NCI-H526 (cell line): ENCODE results near the gene TTF1.
"Not testable (repeated sequence)": the region's sequence is repeated elsewhere in the genome, so short reads cannot be mapped to it uniquely, and the experiment has no call there.

Experiments
- DNase-seq, 2 experiments: peaks; one replicate each; lab custom pipeline; 2025; lab: John Stamatoyannopoulos, UW

TTF1 gene

DNA sequence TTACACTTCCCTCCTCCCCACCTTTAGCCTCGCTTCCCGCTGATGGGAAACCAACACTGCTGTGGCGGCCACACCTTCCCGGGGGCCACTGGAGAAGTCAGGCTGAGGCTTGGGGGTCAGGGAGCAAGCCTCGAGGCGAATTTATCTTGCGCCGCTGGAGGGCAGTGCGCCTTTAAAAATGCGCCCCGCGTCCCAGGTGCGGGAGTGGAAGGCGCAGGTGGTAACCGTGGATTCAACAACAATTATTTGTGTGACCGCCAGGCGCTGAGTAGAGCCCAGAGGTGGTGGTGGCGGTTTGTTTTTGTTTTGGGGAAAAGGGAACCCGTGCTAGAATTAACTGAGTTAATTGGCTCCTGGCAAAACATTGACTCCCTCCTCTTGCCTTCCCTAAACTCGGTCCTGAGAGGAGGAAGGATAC is 4.5 kb upstream of the TTF1 start:
- peak; percentile 63 to 88 for DNase-seq

DNA sequence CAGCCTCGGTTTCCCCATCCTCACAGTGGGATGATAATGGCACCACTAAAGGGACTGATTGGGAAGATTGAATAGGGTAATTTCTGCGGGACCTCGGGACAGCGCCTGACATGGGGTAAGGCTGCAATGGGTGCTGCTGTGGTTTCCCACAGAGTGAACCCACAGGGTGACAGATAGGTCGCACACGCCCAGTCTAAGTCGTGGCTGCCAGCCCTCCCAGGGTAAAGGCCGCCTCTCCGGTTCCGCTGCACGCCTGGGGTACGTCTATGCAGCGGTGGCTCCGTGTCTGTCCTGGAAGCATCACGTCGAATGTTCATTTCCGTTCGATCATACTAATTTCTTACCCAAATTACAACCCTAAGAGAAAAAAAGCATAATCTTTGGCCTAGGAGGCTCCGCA is 4.0 kb upstream of the TTF1 start:
- DNase-seq: no peak

DNA sequence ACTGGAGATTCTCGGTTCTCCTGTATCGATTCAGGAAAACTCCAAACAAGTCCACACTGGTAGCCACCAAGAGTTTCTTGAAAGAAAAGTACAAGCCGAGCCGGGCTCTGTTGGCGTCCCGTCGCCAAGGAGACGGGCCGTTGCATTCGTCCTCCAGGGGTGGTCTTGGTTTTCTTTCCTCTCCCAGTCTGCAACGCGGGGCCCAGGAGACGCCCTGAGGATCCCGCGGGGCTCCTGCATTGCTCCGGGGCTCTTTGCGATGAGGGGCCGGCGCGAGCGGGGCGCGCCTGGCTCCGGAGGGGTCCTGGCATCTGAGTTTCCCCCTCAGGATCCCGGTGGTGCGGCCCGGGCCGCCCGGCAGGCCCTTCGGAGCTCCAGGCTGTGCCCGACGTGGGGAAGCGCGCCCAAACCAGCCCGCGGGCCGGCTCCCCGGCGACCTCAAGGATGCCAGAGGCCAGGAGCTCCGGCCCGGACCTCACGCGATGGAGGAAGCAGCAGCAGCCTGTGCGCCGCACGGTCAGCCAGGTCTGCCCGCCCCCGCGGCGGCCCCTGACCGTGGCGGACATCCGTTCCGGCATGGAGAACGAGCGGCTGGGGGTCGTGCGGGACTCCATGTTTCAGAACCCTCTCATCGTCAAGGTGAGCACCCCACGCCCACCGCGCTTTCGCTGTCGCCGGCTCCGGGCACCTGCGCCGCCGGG is 3.3 kb upstream of the TTF1 start, which contains the start of gene CFAP77:
TSS of gene CFAP77 (plus strand) at position 384 of the 701 bp plus-strand sequence. CDS start at position 445, 61 bp downstream.
- DNase-seq: peak in 1 of 2 experiments; percentile 46

DNA sequence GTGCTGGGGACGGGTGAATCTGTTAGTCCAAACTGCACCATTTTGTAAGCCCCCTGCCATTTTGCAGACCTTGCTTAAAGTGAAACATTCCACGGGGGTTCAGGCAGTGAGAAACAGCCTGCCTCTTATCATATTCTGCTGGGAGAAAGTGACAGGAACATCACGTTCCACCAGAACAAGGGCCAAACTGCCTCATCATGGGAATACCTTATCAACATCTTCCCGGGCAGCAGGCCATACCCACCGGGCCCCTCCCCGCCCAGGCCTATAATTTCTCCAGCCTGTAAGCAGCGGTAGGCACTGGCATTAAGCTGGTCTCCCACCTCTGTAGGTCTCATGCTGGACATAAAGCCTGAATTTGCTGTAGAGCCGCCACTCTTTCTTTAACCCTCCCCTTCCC is 1.9 kb upstream of the TTF1 start:
- DNase-seq: no peak

DNA sequence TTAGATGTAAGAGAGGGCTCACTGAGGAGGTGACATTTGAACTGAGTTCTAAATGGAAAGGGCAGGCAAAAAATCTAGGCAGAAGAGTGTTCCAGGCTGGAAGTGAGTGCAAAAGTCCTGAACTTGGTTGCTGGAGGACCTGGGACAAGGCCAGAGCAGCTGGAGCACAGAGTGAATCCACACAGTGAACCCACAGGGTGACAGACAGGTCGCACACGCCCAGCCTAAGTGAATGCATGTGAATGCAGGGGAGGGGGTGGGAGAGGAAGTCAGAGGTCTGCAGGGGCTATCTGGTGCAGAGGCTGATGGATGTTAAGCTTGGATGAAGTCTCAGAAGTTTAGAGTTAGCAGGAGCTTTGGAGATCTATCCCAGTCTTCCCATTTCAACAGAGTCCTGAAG is 556 bp upstream of the TTF1 start:
- DNase-seq: no peak

DNA sequence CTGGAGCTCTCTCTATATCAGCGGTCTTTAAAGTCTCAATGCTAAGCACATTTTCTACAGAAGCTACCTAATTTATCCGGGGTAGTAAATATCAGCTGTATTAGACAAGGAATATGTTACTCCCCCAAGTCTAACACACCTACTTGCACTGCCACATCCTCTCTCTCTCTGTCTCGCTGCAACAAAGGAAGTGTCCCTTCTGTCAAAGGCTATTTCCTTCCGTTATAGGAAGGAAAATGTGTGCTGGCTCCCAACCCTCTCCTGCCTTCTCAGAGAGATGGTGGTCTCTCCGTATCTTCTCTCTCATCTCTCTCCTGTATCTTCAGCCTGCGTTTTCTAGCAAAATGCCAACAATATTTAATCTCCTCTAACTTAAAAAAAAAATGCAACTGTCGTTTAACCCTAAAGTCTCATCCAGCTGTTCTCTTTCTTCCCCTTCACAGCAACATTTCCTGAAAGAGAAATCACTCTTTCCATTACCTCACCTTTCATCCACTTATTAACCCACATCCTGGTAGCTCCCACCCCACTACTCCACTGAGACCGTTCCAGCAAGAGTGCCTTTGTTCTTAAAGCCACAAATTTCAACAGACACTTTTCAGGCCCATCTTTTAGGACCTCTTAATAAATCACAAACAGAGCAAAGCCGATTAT is 2.3 kb downstream of the TTF1 start:
- no peak for DNase-seq

DNA sequence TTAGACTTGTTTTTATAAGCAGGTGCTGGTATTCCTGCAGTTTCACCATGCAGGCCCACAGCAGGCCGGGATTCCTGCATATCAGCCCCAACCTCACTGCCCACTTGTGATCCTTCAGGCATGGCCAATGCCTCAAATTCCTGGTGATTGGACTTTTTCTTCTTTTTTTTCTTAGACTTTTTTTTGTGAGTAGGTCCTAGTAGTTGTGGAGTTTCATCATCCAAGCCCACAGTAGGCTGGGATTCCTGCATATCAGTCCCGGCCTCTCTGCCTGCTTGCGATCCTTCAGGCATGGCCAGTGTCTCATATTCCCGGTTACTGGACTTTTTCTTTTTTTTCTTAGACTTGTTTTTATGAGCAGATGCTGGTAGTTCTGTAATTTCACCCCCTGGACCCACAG is 4.8 kb downstream of the TTF1 start:
- DNase-seq: no peak

DNA sequence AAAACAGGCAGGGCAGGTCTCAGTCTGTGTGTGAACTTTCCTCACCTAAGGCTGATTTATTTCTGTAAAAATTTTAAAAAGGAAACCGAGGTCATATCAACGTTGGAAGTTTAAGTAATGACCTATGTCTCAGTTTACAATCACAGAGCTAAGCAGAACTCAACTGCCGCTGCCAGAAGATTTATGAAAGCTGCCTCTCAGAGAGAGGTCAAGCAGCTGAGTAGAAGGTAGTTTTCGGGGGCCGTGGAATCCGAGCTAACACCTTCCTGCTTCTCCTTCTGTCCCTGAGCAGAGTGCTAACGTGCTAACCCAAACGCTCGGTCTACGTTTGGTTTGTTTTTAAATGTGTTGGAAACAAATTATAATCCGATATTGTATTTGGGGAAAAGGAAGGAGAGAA is 11.1 kb downstream of the TTF1 start:
- DNase-seq: no peak

DNA sequence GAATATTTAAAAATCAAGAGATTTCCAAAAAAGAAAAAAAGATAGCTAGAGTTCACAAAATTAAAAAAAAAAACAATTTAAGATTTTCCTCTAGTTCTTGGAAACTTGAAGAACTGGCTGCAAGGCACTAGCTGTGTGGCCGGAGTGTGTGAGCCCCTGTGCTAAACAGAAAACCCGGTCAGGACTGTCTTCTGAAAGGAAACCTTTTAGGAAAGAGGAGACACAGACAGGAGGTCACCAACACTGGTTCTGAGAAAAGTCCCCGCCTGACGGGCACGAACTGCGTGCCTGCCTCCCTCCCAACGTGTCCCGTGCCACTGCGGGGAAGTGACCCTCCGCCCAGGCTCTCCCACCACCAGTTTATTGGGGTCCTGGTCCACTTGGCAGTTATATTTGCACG is 15.2 kb downstream of the TTF1 start:
- no peak for DNase-seq

DNA sequence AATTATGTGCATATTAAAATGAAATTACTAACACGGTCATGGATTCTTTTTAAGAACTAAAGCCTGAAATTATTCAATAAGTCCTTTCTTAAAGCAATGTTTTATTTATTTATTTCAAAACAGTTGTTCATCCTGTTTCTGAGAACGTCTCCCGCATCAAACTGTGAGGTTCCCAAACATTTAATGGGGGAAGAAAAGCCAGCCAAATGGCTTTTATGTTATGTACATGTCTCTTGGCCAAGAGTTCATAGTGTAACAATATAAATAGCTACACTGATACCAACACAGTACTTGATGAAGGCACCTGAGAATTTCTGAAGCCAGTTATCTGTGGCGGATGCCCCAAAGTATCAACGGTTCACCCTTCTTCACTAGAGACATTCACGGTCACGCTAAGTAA is 15.7 kb downstream of the TTF1 start:
- DNase-seq: no peak

DNA sequence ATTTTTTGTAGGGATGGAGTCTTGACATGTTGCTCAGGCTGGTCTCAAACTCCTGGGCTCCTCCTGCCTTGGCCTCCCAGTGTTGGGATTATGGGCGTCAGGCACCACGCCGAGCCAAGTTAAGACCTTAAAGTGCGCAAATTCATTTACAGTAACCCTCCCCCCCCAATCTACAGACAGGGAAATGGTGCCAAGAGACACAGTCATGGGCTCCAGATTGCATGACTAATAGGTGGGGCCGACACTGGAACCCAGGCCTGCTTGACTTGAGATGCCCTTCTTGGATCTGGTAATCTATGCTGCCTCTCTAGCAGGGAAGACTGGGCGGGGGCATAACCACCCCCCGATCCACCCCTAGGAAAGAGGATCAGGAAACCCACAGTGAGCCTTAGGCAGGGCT is 19.5 kb downstream of the TTF1 start:
- DNase-seq: no peak

DNA sequence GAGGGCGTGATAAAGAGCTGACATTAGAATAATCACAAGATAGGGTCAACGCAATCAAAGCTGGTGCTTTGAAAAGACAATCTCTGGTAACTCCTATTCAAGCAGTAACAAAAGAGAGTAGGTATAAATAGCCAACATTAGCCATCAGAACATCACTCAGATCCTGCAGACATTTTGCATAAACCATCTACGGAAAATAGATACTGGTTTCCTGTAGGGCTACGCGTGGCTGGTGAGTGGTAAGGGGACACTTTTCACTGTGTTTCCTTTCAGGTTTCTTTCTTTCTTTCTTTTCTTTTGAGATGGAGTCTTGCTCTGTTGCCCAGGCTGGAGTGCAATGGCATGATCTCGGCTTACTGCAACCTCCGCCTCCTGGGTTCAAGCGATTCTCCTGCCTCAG is 22.3 kb downstream of the TTF1 start:
- DNase-seq: no peak

DNA sequence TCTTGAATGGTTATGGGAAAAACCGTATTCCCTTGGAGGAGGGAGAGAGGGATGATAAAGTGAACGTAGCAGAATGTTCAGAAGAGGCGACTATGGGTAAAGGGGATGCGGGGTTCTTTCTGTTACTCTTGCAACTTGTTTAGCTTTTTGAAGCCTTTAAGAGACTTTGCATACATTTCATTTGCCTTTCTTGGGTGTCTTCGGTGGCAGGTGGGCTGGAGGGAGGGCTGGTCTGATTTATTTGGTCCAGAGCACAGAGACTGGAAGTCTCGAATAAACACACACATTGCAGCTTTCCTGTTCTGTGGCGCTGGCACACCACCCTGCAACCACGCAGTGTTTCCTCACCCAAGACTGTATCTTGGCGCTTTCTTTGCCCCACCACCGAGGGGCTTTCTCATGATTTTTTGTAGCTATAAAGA is 23.2 kb downstream of the TTF1 start:
- no peak for DNase-seq

DNA sequence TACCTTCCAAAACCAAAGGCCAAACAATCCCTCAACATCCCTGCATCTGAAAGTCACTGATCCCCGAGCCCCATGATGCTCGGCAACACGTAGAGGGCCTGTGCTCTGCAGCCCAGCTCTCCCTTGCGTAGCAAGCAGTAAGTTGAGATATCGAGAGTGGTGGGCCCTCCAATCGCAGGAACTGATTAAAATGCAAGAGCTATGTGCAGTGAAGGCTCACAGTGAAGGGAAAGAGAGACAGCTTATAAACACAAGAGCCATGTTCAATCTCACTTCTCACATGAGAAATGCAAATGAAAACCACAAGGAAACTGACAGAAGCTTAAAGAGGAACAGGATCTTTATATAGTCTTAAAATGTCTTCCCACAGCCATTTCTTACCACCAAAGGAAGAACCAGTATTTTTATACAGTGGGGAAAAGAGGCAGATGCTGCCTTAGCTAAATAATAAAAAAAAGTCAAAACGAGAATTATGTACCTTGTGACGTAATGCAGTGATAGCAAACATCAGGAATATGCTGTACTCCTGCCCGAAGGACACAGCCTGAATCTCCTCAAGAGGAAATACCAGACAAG is 24.6 kb downstream of the TTF1 start:
- no peak for DNase-seq

DNA sequence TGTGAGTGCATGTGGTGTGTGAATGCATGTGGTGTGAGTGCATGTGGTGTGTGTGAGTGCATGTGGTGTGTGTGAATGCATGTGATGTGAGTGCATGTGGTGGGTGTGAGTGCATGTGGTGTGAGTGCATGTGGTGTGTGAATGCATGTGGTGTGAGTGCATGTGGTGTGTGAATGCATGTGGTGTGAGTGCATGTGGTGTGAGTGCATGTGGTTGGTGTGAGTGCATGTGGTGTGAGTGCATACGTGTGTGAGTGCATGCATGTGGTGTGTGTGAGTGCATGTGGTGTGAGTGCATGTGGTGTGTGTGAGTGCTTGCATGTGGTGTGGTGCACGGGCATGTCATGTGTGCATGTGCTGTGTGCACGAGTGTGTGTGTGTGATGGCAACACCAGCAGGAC is 28.2 kb downstream of the TTF1 start:
- DNase-seq: not testable (repeated sequence)

DNA sequence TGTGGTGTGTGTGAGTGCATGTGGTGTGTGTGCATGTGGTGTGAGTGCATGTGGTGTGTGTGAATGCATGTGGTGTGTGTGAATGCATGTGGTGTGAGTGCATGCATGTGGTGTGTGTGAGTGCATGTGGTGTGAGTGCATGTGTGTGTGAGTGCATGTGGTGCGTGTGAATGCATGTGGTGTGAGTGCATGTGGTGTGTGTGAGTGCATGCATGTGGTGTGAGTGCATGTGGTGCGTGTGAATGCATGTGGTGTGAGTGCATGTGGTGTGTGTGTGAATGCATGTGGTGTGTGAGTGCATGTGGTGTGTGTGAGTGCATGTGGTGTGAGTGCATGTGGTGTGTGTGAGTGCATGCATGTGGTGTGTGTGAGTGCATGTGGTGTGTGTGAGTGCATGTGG is 28.9 kb downstream of the TTF1 start:
- DNase-seq: not testable (repeated sequence)

DNA sequence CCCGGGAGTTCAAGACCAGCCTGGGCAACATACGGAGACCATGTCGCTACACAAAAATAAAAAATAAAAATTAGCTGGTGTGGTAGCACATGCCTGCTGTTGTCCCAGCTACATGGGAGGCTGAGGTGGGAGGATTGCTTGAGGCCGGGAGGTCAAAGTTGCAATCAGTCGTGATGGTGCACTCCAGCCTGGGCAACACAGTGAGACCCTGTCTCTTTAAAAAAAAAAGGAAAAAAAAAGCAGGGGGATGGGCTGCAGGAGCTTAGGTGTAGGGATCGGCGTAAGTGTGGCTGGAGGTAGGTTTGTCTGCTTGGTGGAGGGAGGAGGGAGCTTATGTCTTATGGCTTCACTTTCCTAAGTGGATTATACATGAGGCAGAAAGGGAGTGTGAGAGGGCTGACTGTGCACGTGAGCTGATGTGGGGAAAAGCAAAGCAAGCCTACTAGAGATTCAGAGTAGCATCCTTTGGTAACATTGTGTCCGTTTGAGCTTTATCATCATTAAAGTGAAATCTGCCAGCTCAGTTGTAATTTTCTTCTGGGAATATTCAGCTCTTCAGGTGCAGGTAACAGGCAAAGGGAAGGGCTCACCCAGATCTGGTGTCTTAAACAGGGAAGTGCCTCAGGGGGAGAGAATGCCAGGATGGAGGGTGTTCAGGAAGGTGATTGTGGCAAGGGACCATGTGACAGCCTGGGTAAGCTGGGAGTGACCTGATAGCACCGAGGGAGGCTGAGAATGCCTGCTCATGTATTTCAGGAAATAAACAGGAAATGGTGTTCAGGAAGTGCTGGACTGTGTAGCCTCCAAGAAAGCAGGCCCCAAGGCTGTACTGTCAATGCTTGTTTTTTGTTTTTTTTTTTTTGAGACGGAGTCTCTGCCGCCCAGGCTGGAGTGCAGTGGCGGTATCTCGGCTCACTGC is 34.2 kb downstream of the TTF1 start:
- no peak for DNase-seq

DNA sequence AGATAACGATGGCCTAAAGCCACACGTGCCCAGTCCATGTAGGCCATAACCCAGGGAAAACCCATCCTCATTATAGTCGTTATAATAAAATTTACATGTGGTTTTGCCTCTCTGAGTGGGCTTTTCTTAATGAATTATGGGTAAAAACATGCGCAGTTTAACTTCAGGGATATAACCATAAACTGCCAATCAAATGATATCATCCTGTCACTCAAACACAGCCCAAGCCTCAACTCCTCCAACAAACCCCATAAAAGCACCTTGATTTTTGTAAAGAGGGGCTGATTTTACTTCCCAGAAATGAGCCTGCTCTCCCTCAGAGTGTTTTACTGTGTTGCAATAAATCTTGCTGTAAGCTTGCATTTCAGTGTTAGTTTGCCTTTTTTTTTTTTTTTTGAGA is 36.0 kb downstream of the TTF1 start:
- DNase-seq: peak in 1 of 2 experiments; percentile 6

DNA sequence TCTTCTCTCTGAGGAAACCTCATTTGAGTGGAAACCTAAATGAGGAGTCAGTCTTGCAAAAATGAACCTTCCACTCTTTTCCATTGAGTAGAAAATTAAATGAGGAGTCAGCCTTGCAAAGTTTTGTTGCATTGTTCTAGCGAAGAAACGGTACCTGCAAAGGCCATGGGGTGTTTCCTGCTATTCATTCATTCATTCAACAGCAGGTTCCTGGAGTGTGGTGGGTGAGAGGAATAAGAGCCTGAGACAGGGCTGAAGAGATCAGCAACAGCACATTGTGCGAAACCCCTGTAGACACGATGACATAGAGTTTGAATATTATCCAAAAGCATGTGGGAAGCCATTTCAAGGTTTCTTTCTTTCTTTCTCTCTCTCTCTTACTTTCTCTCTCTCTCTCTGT is 37.2 kb downstream of the TTF1 start:
- DNase-seq: no peak

DNA sequence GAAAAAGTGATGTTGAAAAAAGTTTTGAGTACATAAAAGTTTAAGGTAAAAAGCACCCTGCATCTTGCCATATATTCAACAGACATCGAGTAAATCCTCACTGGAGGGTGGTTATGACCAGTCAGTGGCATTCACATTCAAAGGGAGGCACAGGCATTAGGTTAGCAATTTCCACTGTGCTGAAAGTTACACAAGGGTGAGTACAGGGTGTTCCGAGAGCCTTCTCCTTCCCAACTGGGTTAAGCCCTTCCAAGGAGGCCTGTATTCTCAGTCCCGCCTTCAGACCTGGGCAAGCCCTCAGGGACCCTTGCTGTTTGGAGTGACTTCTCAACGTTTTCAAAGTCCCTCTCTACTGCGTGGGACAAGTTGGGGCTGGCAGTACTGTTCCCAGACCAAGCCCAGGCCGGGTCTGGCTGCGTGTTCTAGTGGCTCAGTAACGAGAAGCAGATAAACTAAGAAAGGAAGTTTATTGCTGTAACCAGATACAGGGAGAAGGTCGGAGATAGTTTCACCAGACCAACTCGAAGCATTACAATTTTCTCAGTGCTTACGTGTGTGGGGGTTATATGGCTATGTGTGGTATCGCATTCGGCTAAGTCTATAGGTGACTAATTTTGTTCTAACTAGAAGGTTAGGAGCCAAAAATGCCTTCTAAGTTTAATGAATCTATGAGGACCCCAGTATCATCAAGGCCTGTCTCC is 38.9 kb downstream of the TTF1 start:
- no peak for DNase-seq

DNA sequence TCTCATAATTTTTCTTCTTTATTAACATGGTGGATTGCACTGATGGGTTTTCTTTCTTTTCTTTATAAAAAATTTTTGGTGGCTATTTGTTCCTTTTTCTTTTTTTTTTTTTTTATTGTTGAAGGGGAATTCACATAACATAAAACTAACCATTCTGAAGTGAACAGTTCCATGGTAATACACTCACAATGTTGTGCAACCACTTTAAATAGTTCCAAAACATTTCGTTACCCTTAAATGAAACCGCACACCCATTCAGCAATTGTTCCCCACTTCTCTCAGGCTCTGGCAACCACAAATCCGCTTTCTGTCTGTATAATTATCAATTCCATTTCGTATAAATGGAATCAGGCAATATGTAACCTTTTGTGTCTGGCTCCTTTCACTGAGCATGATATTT is 40.2 kb downstream of the TTF1 start:
- no peak for DNase-seq

DNA sequence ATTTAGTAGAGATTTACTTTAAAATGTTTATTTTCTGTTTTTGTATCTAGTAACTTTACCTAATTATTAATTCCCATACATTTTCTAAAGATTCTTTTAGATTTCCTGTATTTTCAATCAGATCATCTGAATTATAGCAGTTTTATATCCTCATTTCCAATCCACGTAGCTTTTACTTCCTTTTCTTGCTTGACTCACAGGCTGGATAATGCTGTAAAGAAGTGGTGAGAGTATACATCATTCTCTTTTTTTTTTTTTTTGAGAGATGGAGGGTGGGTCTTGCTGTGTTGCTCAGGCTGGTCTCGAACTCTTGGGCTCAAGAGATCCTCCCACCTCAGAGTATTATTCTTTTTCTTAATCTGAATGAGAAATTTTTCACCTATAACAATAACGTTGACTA is 40.7 kb downstream of the TTF1 start:
- DNase-seq: no peak
